Measurements from ENCODE around the gene RAB1B. TPM values are rescaled to one million over a fixed set of nuclear protein-coding genes. Genes with fewer than 3 reads are reported as not detected.

Gene RAB1B
- total RNA-seq, 1 donor from 2014 or later, result 72.7 TPM

GRCh38 chr11:66314186-66314501, 45.7 kb downstream of the RAB1B start:
- Histone ChIP-seq H3K9me3 (no peaks in the 10 kb centered on the region), H3K36me3 (no peaks in the 10 kb centered on the region), H3K27me3 (no peaks in the 10 kb centered on the region), H3K4me3 (peak overlapping the region; percentile 58 to 68), H3K27ac (peak overlapping the region; percentile 85), H3K4me1 (peaks cover 61% of the 10 kb centered on the region)
- DNase-seq (ENCODE audit: extremely low spot score in 2 of 2), result no peak
- intact Hi-C loops (cut with DNase I), result no loop called here
- TF ChIP-seq CTCF (IDR thresholded peaks at IDR 0.05) (no peak), POLR2A (IDR thresholded peaks at IDR 0.05) (no peak), POLR2AphosphoS5 (IDR thresholded peaks at IDR 0.05; ENCODE audit: insufficient read depth in 1 of 2, low read depth in 1 of 2) (no peak)

GRCh38 chr11:66314561-66315497, 46.4 kb downstream of the RAB1B start:
- no peak for TF ChIP-seq POLR2A (IDR thresholded peaks at IDR 0.05)
- TF ChIP-seq CTCF (IDR thresholded peaks at IDR 0.05), result no peak
- no peak for TF ChIP-seq POLR2AphosphoS5 (IDR thresholded peaks at IDR 0.05; ENCODE audit: insufficient read depth in 1 of 2, low read depth in 1 of 2)
- DNase-seq (ENCODE audit: extremely low spot score in 2 of 2), result no peak
- Histone ChIP-seq H3K4me3 (peak overlapping the region; percentile 58 to 68), H3K36me3 (no peaks in the 10 kb centered on the region), H3K9me3 (no peaks in the 10 kb centered on the region), H3K27me3 (no peaks in the 10 kb centered on the region), H3K4me1 (peaks cover 66% of the 10 kb centered on the region), H3K27ac (peak overlapping the region; percentile 85)
- intact Hi-C loops (cut with DNase I), result no loop called here

GRCh38 chr11:66315498-66315885, 47.1 kb downstream of the RAB1B start:
- Histone ChIP-seq H3K4me1 (peaks cover 66% of the 10 kb centered on the region), H3K27me3 (no peaks in the 10 kb centered on the region), H3K4me3 (peak overlapping the region; percentile 58 to 68), H3K36me3 (no peaks in the 10 kb centered on the region), H3K9me3 (no peaks in the 10 kb centered on the region), H3K27ac (peak overlapping the region; percentile 85)
- no peak for DNase-seq (ENCODE audit: extremely low spot score in 2 of 2)
- intact Hi-C loops (cut with DNase I), result no loop called here
- TF ChIP-seq POLR2A (IDR thresholded peaks at IDR 0.05) (no peak), CTCF (IDR thresholded peaks at IDR 0.05) (no peak), POLR2AphosphoS5 (IDR thresholded peaks at IDR 0.05; ENCODE audit: insufficient read depth in 1 of 2, low read depth in 1 of 2) (no peak)

- H3K27ac ChIP-seq, result peak overlapping the region; percentile 85
- no peaks in the 10 kb centered on the region for H3K36me3 ChIP-seq
- no peaks in the 10 kb centered on the region for H3K27me3 ChIP-seq
- peak overlapping the region; percentile 58 to 68 for H3K4me3 ChIP-seq
- no peaks in the 10 kb centered on the region for H3K9me3 ChIP-seq
- no peak for DNase-seq (ENCODE audit: extremely low spot score in 2 of 2)
- intact Hi-C loops (cut with DNase I), result no loop called here
- H3K4me1 ChIP-seq, result peaks cover 66% of the 10 kb centered on the region
- no peak for TF ChIP-seq CTCF (IDR thresholded peaks at IDR 0.05)
- TF ChIP-seq POLR2AphosphoS5 (IDR thresholded peaks at IDR 0.05; ENCODE audit: insufficient read depth in 1 of 2, low read depth in 1 of 2), result peak in 1 of 2 donors; percentile 53
Measured at GRCh38 chr11:66315921-66316811, 47.7 kb downstream of the RAB1B start.

Measured in vagina (tissue), 2 donors.